WI38 (cell line): ENCODE data around the gene CES2.

Experiments
- H3K4me3 ChIP-seq: 2 replicates; pipeline ENCODE4 v1.5.1; 2011; ENCODE audit warnings: low read depth, mild to moderate bottlenecking, control low read depth, low read length
- CTCF ChIP-seq: IDR thresholded peaks from 2 replicates; pipeline ENCODE4 v1.5.1; 2012; ENCODE audit warnings: low read depth, mild to moderate bottlenecking, control low read depth, low read length

Gene CES2

GRCh38 chr16:66932076-66932475, 3.2 kb upstream of the CES2 start:
- TF ChIP-seq CTCF, result no peak
- H3K4me3 ChIP-seq, result no peak overlapping the region

GRCh38 chr16:66933776-66934137, 1.6 kb upstream of the CES2 start:
- H3K4me3 ChIP-seq, result peak overlapping the region; percentile 100
- TF ChIP-seq CTCF, result no peak

GRCh38 chr16:66934138-66934838, 1.0 kb upstream of the CES2 start, which contains the start of gene CIAO2B:
CIAO2B (minus strand) TSS chr16:66934402; CDS start chr16:66934364, 38 bp downstream.
- no peak for TF ChIP-seq CTCF

GRCh38 chr16:66934839-66935313, 440 bp upstream of the CES2 start:
- H3K4me3 ChIP-seq, result peak overlapping the region; percentile 100

More at GRCh38 chr16:66934138-66934838, 1.0 kb upstream of the CES2 start, which contains the start of gene CIAO2B:
- H3K4me3 ChIP-seq, result peak within 1 kb of the TSS; percentile 100

- no peak for TF ChIP-seq CTCF
These were observed 1.1 kb downstream of the CES2 start for GRCh38 chr16:66936462-66936861.

GRCh38 chr16:66936889-66937554, 1.7 kb downstream of the CES2 start:
- no peak overlapping the region for H3K4me3 ChIP-seq
- no peak for TF ChIP-seq CTCF

More at GRCh38 chr16:66936462-66936861, 1.1 kb downstream of the CES2 start:
- no peak overlapping the region; the same call in 1 of the 2 replicates for H3K4me3 ChIP-seq

- TF ChIP-seq CTCF, result no peak
- H3K4me3 ChIP-seq, result no peak overlapping the region
These were observed 2.5 kb downstream of the CES2 start for GRCh38 chr16:66937725-66938337.
